ENCODE measurements around the gene POU1F1.
A peak's percentile ranks its signal among the peaks of the same experiment; 100 is the strongest.
"Not testable (repeated sequence)": the region's sequence is repeated elsewhere in the genome, so short reads cannot be mapped to it uniquely, and the experiment has no call there.

POU1F1 gene

GRCh38 chr3:87276484-87276883 lies at the start of gene POU1F1:
Gene POU1F1 (minus strand): TSS chr3:87276584. CDS start chr3:87276462, 122 bp downstream.
- no peak for DNase-seq (ENCODE audit: low read depth in 2 of 2)

- DNase-seq (ENCODE audit: low read depth in 2 of 2) = no peak
Measured at GRCh38 chr3:87324609-87325008, 48.2 kb upstream of the POU1F1 start.

GRCh38 chr3:87320756-87321626 lies 44.6 kb upstream of the POU1F1 start:
- DNase-seq (ENCODE audit: low read depth in 2 of 2) = no peak

DNA sequence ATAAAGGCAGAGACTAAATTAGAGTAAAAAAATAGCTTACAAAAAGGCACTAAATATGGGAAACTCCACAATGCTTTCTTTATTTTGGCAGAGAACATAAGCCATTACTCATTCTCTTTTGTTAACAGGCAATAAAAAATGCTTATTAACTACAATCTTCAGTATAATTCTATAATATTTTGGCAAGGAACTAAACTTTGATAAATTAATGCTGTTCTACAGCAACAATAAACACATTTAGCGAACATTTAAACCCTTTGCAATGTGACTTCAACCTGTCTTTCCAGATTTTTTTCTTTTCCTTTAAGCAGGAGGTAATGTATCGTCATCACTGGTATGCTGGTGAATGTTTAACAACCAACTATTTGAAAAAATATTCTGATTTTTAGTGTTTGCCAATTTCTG lies 42.2 kb upstream of the POU1F1 start:
- no peak for DNase-seq (ENCODE audit: low read depth in 2 of 2)

DNA sequence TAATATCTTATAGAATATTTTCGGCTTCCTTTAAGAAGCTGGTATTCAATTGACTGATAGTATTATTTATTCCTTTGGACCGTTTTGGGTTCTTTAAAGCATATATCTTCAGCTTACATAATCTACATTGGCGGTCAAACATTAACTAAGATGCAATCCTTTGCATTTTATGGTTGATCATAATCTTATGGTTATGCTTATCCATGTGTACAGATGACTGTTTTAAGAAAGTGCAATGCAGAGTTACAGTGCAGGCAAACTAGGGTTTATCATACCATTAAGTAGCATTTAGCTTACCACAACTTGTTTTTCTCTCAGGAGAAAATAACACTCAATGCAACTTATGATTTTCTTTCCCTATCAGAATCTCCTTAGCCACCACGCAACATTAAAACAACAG lies 41.4 kb upstream of the POU1F1 start:
- DNase-seq (ENCODE audit: low read depth in 2 of 2) = no peak

DNA sequence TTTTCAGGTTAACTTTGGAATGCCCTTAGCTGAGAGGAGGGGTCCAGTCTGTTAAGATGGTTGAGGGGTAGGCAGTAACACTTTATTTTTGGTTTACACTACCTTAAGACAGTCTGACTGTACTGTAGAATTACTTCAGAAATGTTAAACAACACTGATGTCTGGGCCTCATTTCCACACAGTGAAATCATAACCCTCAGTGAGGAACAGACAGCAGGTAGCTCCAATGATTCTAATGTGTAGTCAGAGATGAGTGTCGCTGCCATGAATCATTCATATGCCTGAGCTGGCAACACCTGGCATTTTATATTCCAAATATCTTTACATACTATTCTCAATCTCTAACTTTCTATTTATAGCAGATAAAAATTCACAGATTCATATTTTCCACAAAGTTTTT lies 37.3 kb upstream of the POU1F1 start:
- DNase-seq (ENCODE audit: low read depth in 2 of 2) = no peak

DNA sequence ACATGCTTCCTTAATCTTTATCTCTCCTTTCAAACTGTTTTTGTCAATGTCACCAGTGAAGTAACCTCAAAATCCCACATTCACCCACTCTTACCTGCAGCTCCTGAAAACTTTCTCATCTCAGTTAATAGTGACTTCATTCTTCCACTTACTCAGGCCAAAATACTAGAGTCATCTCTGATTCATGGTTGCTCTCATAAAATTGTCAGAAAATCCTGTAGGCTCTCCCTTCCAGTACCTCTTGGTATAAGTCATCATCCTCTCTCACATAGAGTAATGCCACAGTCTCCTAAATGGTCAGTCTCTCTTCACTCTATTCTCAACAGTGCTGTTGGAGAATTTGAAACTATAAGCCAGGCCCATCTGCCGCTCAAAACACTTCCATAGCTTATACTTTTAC lies 34.9 kb upstream of the POU1F1 start:
- no peak for DNase-seq (ENCODE audit: low read depth in 2 of 2)

- DNase-seq (ENCODE audit: low read depth in 2 of 2) = no peak
Measured at GRCh38 chr3:87309601-87310000, 33.2 kb upstream of the POU1F1 start.

- DNase-seq (ENCODE audit: low read depth in 2 of 2) = no peak
Measured at GRCh38 chr3:87307805-87308204, 31.4 kb upstream of the POU1F1 start.

DNA sequence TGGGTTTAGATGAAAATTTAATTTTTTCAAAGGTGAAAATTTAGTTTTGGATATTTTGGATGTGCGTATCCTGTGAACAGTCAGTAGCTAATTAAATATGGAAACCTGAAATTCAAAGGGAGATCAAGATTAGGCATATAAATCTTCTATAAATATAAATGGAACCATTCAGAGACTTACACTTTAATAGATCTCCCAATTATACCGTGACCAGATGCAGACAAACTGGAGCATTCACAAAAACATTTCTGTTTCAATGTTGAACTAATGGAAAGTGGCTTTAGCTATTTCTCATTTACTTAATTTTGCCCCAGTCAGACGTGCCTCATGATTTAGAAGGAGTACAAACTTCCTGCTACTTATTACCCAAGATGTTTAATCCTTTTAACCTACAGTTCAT lies 29.1 kb upstream of the POU1F1 start:
- no peak for DNase-seq (ENCODE audit: low read depth in 2 of 2)

- not testable (repeated sequence) for DNase-seq (ENCODE audit: low read depth in 2 of 2)
Measured at GRCh38 chr3:87305031-87305430, 28.6 kb upstream of the POU1F1 start.

GRCh38 chr3:87298111-87298718 lies 21.8 kb upstream of the POU1F1 start:
- DNase-seq (ENCODE audit: low read depth in 2 of 2) = no peak

GRCh38 chr3:87288446-87288845 lies 12.1 kb upstream of the POU1F1 start:
- no peak for DNase-seq (ENCODE audit: low read depth in 2 of 2)

DNA sequence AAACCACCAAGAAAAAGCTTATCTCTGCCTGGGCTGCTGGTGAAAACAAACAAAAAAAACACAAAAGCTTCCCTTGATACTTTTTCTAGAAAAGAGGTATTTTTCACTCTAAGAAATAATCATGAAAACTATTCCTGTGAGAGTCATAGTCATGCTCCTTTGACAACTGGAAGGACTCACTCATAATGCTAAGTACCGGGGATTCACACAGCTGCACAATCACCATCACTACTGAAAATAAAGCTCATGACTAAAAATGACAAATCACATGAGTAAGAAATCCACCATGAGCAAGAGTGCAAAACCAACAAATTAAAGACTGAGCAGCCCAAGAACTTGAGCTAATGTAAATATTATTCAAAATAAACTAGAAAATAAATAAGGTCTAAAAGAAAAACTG lies 10.6 kb upstream of the POU1F1 start:
- DNase-seq (ENCODE audit: low read depth in 2 of 2) = no peak

GRCh38 chr3:87272718-87273341 lies 3.6 kb downstream of the POU1F1 start:
- no peak for DNase-seq (ENCODE audit: low read depth in 2 of 2)

DNA sequence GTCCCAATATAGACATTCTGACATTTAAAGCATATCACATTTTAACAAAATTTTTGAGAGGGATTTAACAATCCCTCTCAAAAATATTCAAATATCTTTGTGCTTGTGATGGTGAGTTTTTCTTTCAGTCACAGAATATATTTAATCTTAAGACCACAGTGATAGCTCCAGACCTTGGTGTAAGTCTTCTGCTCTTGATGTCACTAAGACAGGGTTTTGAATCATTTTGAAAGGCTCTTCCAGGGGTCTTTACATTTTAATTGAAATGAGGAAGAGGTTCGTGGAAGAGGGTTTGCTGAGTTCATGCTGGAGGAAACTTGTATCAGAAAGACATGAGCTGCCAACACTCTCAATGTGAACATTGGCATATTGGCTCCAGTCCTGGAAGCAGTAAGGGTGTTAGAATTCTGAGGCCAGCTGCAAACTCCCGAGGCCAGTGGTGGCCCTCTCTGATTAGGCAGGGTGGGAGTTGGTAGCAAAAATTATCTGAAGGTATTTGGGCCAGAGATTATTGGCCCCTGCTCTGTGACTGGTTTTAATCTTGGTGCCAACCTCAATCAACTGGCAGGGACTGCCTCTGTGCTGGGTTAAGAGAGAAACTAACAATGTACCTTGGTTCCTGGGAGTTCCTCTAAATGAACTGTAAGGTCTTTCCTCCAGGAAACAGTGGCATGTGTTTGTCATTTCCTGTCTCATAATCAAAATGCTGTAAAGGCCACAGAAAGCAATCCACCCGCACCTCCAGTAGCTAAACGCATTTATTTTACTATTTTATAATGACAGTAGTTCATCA lies 5.3 kb downstream of the POU1F1 start:
- DNase-seq (ENCODE audit: low read depth in 2 of 2) = no peak

DNA sequence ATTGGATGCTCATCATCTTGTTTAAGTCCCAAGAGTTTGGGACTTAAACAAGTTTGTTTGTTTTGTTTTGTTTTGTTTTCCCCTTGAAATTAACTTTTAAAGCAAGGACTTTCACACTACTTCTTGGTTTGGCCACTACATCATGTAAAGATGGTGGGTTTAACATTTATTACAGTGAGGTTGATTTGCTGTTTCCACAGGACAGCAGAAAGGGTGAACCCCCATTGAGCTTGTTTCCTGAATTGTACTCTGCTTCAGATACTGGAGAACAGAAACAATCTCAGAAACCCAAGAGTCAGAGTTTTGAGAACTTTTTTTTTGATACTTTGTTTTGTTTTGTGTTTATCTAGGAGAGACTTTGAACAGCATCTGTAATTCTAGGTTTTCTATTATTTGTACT lies 6.7 kb downstream of the POU1F1 start:
- no peak for DNase-seq (ENCODE audit: low read depth in 2 of 2)

- DNase-seq (ENCODE audit: low read depth in 2 of 2) = no peak
Measured at GRCh38 chr3:87268646-87269211, 7.7 kb downstream of the POU1F1 start.

DNA sequence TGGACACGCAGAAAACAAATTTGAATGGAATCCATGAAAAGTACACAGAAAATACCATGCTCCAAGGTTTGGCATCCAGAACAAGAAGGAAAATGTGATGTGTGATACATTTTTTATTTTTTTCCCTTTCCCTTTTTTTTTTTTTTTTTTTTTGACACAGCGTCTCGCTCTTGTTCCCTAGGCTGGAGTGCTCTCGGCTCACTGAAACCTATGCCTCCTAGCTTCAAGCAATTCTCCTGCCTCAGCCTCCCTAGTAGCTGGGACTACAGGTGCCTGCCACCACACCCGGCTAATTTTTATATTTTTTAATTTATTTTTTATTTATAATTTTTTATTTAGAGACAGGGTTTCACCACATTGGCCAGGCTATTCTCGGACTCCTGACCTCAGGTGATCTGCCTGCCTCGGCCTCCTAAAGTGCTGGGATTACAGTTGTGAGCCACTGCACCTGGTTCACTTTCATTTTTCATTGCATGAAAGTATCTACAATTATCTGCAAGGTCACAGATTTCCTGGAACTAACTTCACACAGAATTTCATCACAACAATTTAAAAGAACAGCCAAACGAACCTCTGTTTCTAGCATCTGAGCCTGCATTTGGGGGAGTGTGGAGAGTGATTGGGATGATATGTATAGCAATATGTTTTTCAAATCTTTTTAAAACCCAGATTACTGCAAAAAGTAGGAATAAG lies 8.3 kb downstream of the POU1F1 start:
- no peak for DNase-seq (ENCODE audit: low read depth in 2 of 2)

DNA sequence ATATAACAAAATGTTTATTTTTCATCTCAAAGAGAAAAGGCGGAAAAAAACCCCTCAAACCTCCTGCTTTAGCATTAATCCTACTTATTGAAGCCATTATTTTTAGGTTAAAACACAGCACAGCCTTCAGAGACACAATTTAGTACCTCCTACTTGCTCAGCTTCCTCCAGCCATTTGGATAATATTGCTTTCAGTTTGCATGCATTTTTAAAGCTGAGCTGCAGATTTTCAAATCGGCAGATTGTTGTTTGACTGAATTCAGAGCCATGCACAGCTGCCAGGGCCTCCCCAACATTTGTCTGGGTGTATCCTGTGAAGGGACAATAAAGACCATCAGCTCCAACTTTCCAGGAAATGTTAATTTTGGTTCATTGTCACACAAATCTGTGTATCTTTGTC lies 14.5 kb downstream of the POU1F1 start:
- DNase-seq (ENCODE audit: low read depth in 2 of 2) = no peak

- DNase-seq (ENCODE audit: low read depth in 2 of 2) = peak; percentile 25 to 34
Measured at GRCh38 chr3:87260270-87260669, 16.1 kb downstream of the POU1F1 start.
